Ramos (cell line): Measurements from ENCODE around the gene CHP1.
"Not testable (repeated sequence)": the region's sequence is repeated elsewhere in the genome, so short reads cannot be mapped to it uniquely, and the experiment has no call there.

Experiments used
- in situ Hi-C: fragments of 300-500 bp; cut with MboI; formaldehyde crosslinking; loops from one replicate; pipeline ENCODE4 v1.14.3; 2022; ENCODE audit warnings: low sequenced_read_pairs; ENCODE audit not compliant: unreplicated experiment

Gene CHP1

DNA sequence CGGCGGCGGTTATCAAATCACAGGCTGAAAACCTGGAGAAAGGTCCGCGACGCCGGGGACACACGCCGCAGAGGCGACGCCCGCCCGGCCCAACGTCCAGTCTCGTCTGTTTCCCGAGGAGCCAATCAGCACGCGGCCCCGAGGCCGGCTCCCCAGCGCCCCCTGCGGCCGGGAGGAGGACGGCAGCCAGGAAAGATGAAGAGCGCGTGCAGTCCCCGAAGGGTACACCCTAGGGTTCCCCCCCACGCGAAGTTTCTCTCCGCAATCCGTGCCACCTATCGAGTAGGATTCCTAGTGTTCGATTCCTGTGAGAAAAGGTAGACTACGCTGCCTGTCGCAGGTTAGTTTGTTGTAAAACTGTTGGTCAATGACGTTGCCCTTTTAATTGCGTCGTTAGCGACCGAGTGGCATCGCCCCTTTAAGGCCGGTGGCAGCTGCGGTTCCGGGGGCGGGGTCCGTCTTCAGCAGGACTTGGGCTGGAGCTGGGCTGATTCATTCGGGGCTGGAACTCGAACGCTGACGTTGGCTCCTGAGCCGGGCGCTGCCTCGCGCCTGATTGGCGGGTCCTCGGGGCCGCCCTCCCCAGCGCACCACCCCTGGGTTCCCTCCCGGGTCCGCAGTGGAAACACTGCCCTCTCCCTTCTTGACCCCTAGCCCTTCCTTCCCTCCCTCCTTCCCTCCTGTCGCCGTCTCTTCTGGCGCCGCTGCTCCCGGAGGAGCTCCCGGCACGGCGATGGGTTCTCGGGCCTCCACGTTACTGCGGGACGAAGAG lies at the start of gene CHP1, which contains the start of gene EXD1:
Gene CHP1 (plus strand): TSS at position 619 of the 772 bp plus-strand sequence. CDS start 115 bp downstream, at position 734.
Gene EXD1 (minus strand): TSS at position 108 of the 772 bp plus-strand sequence. CDS start 4,182 bp downstream, outside the sequence.
- in situ Hi-C loops, result no loop called here

DNA sequence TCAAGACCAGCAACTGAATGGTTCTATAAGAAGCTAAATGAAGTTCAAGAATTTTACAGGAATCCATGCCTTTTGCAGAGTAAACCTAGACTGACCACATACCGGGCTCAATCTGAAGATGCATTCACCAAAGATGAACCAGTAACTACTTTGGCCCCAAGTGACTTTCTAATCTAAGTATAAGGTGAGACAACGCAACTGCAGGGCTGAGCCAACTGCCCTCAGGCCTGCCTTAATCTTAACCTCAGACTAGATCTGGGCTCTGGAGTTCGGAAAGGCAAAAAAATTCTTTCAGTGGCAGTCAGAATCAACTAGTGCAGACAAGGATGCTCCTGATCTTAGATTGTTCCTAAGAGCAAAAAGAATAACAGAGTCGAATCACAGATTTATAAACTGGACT lies 48.8 kb upstream of the CHP1 start:
- in situ Hi-C loops, result no loop called here

DNA sequence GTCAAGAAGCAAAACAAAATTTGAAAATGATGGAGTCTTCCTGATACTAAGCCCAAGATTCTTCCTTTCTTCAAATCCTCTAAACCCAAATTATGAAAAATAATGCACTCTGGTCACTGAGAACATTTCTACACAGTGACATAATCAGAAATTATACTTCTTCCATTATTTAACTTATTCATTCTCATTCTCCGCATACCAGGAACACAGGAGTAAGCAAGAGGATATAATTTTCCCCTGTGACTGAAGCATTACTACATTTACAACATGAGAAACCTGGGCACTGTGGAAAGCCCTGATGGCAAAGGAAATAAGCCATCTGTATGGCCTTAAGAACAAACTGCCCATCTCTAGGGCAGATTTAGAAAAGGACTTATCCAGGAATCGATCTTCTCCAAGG lies 47.5 kb upstream of the CHP1 start:
- in situ Hi-C loops, result no loop called here

DNA sequence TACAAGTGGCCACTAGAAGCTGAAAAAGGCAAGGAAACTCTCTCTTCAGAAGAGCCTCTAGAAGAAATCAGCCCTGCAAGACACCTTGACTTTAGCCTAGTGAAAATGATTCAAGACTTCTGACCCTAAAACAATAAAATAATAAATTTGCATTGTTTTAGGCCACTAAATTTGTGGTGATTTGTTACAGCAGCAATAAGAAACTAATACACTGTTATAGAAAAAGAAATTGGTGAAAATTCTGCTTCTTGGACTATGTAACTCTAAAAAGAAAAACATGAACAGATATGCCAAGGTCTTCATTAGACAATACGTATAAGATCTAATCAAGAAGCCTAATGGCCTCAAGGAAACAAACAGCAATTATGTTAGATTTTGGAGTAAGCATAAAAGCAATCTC lies 36.6 kb upstream of the CHP1 start:
- in situ Hi-C loops, result no loop called here

DNA sequence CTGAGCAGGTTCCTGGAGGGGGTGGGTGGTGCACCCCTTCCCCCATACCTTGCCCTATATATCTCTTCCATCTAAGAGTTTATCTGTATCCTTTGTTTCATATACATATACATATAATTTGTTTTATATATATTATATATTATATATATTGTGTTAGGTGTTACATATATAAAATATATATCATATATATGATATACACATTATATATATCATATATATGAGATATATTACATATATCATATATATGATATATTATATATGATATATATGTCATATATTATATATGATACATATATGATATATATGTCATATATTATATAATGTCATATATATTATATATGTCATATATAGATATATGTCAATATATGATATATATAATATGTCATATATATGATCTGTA lies 31.6 kb upstream of the CHP1 start:
- in situ Hi-C loops, result no loop called here

DNA sequence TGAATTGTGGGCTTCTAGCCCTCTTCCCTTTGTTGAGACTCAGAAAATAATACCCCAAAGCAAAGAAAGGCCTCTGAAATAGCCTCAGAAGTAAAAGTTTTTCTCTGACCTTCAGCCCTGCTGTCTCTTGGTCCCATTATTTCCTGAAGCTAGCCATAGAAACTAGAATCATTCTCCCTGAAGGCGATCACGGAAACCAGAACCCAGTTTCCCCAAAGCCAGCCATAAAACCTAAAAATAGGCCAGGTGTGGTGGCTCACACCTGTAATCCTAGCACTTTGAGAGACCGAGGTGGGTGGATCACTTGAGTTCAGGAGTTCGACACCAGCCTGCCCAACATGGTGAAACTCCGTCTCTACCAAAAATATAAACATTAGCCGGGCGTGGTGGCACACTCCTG lies 27.7 kb upstream of the CHP1 start:
- in situ Hi-C loops, result no loop called here

DNA sequence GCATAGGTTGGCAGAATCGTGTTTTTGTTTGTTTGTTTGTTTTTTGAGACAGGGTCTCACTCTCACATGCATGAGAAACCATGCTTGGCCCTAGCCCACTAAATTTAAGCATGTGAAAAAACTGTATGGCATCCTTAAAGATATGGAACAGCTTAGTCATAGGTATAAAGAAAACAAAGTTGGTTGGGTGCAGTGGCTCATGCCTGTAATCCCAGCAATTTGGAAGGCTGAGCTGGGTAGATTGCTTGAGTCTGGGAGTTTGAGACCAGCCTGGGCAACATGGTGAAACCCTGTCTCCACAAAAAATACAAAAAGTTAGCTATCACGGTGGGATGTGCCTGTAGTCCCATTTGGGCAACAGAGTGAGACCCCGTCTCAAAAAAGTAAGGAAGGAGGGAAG lies 25.8 kb upstream of the CHP1 start:
- in situ Hi-C loops, result no loop called here

DNA sequence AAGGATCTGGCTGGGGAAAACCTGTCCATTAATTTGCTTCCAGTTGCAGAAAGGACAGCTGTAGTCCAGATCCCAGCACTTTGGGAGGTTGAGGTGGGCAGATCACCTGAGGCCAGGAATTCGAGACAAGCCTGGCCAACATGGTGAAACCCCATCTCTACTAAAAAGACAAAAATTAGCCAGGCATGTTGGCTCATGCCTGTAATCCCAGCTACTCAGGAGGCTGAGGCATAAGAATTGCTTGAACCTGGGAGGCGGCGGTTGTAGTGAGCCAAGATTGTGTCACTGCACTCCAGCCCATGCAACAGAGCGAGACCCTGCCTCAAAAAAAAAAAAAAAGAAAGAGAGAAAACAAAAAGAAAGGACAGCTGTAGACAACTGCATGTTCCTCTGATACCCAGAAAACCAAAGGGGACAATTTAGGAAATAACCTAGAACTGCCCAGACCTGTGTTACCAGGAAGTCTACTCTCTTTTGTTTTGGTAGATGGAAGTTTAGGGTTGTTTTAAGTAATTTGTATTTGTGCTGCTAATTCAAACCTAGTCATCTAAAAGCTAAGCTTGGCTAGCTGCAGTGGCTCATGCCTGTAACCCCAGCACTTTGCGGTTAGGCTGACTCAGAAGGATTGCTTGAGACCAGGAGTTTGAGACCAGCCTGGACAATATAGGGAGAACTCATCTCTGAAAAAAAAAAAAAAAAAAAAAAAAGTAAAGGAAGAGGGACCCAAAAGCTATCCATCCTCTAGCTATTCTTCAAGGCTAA lies 23.2 kb upstream of the CHP1 start:
- in situ Hi-C loops, result no loop called here

DNA sequence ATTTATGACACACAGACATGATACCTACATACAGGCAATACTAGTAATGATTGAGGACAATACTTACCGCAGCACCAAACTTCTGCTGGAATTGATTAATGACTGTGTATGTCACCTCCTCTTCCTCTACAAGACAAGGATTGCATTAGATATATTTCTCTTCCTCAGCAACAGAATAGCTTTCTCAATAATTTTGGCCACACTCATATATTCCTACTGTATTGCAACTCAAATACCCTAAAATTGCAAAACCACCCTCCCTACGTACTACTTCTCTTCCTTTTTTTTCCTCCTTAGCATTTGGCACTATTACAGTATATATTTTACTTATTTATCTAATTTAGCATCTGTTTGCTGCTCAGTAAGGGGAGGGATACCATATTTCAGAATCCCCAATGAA lies 15.4 kb upstream of the CHP1 start:
- in situ Hi-C loops, result no loop called here

DNA sequence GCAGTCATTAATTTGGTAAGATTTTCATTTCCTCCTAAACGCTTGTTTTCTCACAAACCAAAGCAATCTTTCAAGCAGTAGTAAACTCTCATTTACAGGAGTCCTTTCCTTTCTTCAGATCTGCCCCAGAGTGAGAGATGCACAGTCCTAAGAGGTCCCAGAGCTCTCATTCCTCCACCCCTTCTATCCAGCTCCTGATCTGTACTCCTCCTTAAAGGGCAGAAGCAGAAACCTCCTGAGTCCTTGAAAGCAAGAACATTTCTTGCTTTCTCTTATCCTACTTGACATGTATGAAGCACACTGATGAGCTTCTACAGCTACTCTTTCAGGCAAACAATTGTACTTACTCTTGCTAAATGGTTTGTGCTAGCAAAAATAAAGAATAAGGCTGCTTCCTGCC lies 12.2 kb upstream of the CHP1 start:
- in situ Hi-C loops, result no loop called here

DNA sequence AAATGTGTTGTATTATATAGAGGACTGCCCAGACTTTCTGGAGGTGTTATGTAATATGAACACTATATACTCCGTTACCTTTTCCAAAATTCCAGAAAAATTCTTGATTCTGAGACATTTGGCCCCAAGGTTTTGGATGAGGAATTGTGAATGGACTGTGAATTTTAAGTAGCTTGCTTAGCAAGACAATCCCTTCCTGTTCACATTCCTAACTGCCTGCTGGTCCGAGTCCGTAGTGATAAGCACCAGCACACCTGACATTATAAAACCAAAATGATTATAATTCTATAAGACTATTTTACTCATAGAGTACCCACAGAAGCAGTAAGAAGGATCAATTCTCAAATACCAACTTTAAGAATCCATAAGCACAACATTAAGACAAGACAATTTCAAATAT lies 11.7 kb upstream of the CHP1 start:
- in situ Hi-C loops, result no loop called here

DNA sequence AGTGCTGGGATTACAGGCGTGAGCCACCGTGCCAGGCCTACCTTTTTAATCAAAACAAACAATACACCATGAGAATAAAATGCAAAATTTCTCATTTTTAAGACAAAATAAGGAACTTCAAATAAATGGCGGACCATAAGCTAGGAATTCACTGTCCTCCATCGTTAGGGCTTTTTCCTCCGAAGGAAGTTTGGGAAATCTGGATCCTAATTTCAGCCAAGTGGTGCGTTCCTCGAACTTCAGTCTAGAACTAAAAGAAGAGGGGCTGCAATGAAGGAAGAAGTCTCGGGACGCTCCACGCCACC lies 771 bp upstream of the CHP1 start:
- in situ Hi-C loops, result no loop called here

DNA sequence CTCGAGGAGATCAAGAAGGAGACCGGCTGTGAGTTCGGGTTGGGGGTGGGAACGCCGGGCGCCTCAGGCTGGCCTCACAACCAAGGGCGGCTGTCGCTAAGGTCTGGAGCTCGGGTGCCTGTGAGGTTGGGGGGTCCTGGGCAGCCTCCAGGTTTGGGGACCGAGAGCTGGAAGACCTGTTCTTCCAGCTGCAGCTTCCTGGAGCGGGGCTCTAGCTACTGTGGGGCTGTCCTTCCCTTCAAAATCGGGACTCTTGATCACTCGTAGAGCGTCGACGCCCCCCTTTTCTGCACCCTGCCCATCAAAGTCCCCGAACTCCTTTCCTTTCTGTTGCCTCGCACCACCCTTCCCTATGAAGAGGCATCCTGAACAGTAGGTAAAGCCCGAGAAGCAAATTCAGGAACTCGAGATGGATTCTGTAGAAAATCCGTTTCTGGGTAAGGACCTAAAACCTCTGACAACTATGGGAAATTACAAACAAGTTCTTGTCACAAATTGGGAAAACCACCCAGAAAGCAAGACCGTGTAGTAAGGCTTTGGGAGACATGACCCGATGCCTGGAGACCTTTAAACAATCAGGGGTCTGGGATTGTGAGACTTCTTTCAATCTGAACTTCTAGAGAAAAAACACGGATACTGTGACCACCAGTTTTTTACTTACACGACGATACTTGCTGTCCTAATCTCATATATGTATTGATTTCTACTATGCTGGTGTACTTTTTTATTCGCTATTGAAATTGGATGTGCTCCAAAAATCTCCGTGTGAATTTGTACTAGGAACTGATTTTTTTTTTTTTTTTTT lies 556 bp downstream of the CHP1 start:
- in situ Hi-C loops, result no loop called here

DNA sequence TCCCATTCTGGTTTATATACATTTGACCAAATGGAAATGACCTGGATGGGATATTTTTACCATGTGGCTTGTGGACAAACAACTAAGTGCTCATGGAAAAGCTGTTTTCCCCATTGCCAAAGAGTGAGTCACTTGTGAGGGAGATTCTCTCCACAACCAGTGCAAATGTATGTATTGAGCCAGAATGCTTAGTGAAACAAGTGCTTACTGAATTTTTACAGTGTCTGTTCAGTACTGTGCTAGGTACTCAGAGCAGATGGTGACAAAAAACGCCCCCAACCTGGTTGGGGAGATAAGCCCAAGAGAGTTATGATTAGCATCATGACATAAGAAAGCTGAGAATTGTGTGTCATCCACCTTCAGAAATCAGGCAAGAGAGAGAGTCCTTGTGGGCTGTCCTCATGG lies 2.3 kb downstream of the CHP1 start:
- in situ Hi-C loops, result no loop called here

DNA sequence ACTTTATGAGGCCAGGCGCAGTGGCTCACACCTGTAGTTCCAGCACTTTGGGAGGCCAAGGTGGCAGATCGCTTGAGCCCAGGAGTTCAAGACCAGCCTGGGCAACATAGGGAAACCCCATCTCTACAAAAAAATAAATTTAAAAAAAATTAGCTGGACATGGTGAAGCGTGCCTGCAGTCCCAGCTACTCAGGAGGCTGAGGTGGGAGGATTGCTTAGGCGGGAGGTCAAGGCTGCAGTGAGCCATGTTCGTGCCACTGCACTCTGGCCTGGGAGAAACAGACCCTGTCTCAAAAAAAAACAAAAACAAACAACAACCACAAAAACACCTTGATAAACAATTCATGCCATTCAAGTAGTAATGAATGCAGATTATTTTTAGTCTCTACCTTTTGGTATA lies 4.2 kb downstream of the CHP1 start:
- in situ Hi-C loops, result not testable (repeated sequence)

DNA sequence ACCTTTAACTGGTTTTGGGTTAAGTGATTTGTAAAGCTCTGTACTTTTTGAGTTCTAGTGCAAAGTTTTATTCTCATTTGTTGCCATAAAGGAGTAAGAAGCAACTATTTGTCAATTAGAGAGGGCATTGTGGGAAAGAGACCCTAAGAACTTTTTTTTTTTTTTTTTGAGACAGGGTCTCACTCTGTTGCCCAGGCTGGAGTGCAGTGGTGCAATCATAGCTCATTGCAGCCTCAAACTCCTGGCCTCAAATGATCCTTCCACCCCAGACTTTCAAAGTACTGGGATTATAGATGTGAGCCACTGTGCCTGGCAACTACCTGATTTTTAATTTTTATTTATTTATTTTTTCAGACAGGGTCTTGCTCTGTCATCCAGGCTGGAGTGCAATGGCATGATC lies 4.9 kb downstream of the CHP1 start:
- in situ Hi-C loops, result no loop called here

DNA sequence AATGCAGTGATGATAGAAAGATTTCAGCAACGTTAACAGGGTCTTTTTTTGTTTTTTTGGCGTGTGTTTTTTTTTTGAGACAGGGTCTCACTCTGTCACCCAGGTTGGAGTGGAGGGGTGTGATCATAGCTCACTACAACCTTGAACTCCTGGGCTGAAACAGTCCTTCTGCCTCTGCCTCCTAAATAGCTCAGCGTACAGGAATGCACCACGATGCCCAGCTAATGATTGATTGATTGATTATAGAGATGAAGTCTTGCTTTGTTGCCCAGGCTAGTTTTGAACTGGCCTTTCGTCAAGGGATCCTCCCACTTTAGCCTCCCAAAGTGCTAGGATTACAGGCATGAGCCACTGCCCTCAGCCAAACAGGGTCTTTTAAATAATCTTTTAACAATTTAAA lies 7.0 kb downstream of the CHP1 start:
- in situ Hi-C loops, result no loop called here

DNA sequence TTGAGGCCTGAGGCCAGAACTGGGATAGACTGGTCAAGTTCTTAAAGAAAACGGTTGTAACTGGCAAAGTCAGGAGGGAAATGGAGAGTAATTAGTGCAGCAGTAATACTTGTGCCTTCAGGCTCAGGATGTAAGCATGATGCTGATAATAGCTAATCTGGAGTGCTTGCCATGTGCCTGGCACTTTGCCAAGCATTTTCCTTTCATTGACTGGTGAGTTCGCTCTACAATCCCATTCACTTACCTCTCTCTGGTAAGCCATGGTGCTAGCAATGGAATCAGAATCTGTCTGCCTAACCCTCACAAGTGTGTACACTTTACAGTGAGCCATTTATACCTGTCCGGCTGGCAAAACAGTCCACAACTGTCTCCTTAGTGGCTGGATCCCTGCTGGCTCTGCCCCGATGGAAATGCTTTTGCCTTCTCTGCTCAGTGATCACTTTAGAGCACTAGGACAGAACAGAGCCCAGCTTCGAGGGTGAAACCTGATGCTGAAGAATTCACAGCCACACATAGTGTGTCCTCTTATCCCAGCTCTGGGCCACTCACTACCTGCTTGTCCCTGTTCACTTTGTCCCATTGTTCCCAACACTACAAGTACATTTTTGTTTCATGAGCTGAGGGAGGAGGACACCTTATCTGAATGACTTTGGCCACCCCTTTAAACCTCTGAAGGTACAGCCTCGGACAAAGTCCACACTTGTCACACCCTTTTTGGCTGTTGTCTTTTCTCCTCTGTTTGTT lies 10.3 kb downstream of the CHP1 start:
- in situ Hi-C loops, result no loop called here

DNA sequence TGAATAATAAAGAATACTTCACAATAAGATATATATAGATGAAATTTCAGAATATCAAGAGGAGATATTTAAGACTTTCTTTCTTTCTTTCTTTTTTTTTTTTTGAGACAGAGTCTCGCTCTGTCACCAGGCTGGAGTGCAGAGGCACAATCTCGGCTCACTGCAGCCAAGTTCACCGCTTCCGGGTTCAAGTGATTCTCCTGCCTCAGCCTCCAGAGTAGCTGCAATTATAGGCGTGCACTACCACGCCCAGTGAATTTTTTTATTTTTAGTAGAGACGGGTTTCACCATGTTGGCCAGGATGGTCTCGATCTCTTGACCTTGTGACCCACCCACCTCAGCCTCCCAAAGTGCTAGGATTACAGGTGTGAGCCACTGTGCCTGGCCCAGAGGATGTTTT lies 19.7 kb downstream of the CHP1 start:
- in situ Hi-C loops, result not testable (repeated sequence)

DNA sequence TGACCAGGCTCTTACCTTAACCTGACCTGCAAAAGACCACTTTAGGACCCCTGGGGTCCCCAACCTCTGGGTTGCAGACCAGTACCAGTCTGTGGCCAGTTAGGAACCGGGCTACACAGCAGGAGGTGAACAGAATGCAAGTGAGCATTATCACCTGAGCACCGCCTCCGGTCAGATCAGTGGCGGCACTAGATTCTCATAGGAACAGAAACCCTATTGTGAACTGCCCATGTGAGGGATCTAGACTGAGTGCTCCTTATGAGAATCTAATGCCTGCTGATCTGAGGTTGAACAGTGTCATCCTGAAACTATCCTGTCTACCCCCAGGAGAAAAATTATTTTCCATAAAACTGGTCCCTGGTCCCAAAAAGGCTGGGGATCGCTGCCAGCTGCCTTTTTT lies 20.3 kb downstream of the CHP1 start:
- in situ Hi-C loops, result no loop called here
